ENCODE results near the gene ADGRV1.
A peak's percentile ranks its signal among the peaks of the same experiment; 100 is the strongest.

Gene ADGRV1

GRCh38 chr5:91146230-91146629 is 587.6 kb downstream of the ADGRV1 start:
- no peak for DNase-seq (ENCODE audit: low read depth in 2 of 2, low spot score in 1 of 2)

- DNase-seq (ENCODE audit: low read depth in 2 of 2, low spot score in 1 of 2): no peak
Observed at GRCh38 chr5:91146905-91147600, 588.5 kb downstream of the ADGRV1 start.

GRCh38 chr5:91150234-91150633 is 591.6 kb downstream of the ADGRV1 start:
- no peak for DNase-seq (ENCODE audit: low read depth in 2 of 2, low spot score in 1 of 2)

- no peak for DNase-seq (ENCODE audit: low read depth in 2 of 2, low spot score in 1 of 2)
Observed at GRCh38 chr5:91150636-91151035, 592.0 kb downstream of the ADGRV1 start.

- no peak for DNase-seq (ENCODE audit: low read depth in 2 of 2, low spot score in 1 of 2)
Observed at GRCh38 chr5:91151947-91152346, 593.4 kb downstream of the ADGRV1 start.

- DNase-seq (ENCODE audit: low read depth in 2 of 2, low spot score in 1 of 2): no peak
Observed at GRCh38 chr5:91154338-91154737, 595.7 kb downstream of the ADGRV1 start.

- no peak for DNase-seq (ENCODE audit: low read depth in 2 of 2, low spot score in 1 of 2)
Observed at GRCh38 chr5:91155274-91155673, 596.7 kb downstream of the ADGRV1 start.

GRCh38 chr5:91156242-91156641 is 597.6 kb downstream of the ADGRV1 start:
- DNase-seq (ENCODE audit: low read depth in 2 of 2, low spot score in 1 of 2): no peak

GRCh38 chr5:91158011-91158410 is 599.4 kb downstream of the ADGRV1 start:
- DNase-seq (ENCODE audit: low read depth in 2 of 2, low spot score in 1 of 2): no peak

- DNase-seq (ENCODE audit: low read depth in 2 of 2, low spot score in 1 of 2): no peak
Observed at GRCh38 chr5:91159647-91160046, 601.0 kb downstream of the ADGRV1 start.

GRCh38 chr5:91160714-91161285 is 602.2 kb downstream of the ADGRV1 start:
- DNase-seq (ENCODE audit: low read depth in 2 of 2, low spot score in 1 of 2): no peak

GRCh38 chr5:91162534-91163381 is 604.2 kb downstream of the ADGRV1 start:
- DNase-seq (ENCODE audit: low read depth in 2 of 2, low spot score in 1 of 2): peak; percentile 18 to 26

GRCh38 chr5:91164424-91164823 is 605.8 kb downstream of the ADGRV1 start:
- DNase-seq (ENCODE audit: low read depth in 2 of 2, low spot score in 1 of 2): no peak

- no peak for DNase-seq (ENCODE audit: low read depth in 2 of 2, low spot score in 1 of 2)
Observed at GRCh38 chr5:91166059-91166807, 607.6 kb downstream of the ADGRV1 start.

GRCh38 chr5:91168859-91169258 is 610.3 kb downstream of the ADGRV1 start:
- DNase-seq (ENCODE audit: low read depth in 2 of 2, low spot score in 1 of 2): no peak

- DNase-seq (ENCODE audit: low read depth in 2 of 2, low spot score in 1 of 2): no peak
Observed at GRCh38 chr5:91170266-91170665, 611.7 kb downstream of the ADGRV1 start.

GRCh38 chr5:91171322-91171721 is 612.7 kb downstream of the ADGRV1 start:
- no peak for DNase-seq (ENCODE audit: low read depth in 2 of 2, low spot score in 1 of 2)

GRCh38 chr5:91174396-91174795 is 615.8 kb downstream of the ADGRV1 start:
- no peak for DNase-seq (ENCODE audit: low read depth in 2 of 2, low spot score in 1 of 2)

GRCh38 chr5:91175708-91176107 is 617.1 kb downstream of the ADGRV1 start:
- DNase-seq (ENCODE audit: low read depth in 2 of 2, low spot score in 1 of 2): no peak

GRCh38 chr5:91176288-91177016 is 617.9 kb downstream of the ADGRV1 start:
- no peak for DNase-seq (ENCODE audit: low read depth in 2 of 2, low spot score in 1 of 2)

- no peak for DNase-seq (ENCODE audit: low read depth in 2 of 2, low spot score in 1 of 2)
Observed at GRCh38 chr5:91177085-91177484, 618.5 kb downstream of the ADGRV1 start.
